SJSA1 (cell line): ENCODE measurements around the gene ZNF423. TPM values are rescaled to one million over a fixed set of nuclear protein-coding genes. Genes with fewer than 3 reads are reported as not detected.

Source experiments
- DNase-seq, 2 experiments: peaks; one replicate each; pipeline ENCODE4 v3.0.0-alpha.2; 2015 to 2020; ENCODE audit warnings: low spot score in 2 of 2, low read depth in 1 of 2
- H3K27ac ChIP-seq: fragments of 250-450 bp; sonication (Bioruptor Pico); 2 replicates; pipeline ENCODE4 v1.5.1; 2020; ENCODE audit warnings: mild to moderate bottlenecking, moderate library complexity
- H3K27me3 ChIP-seq: fragments of 250-450 bp; sonication (Bioruptor Pico); replicated peaks from 2 replicates; pipeline ENCODE4 v1.5.1; 2020; ENCODE audit warnings: mild to moderate bottlenecking, moderate library complexity
- H3K36me3 ChIP-seq: fragments of 250-450 bp; sonication (Bioruptor Pico); 2 replicates; pipeline ENCODE4 v1.5.1; 2020; ENCODE audit warnings: mild to moderate bottlenecking
- H3K4me1 ChIP-seq: fragments of 250-450 bp; sonication (Bioruptor Pico); replicated peaks from 2 replicates; pipeline ENCODE4 v1.6.1; 2021; ENCODE audit warnings: mild to moderate bottlenecking
- H3K4me3 ChIP-seq: fragments of 250-450 bp; sonication (Bioruptor Pico); 2 replicates; pipeline ENCODE4 v1.5.1; 2020; ENCODE audit warnings: mild to moderate bottlenecking
- H3K9me3 ChIP-seq: fragments of 250-450 bp; sonication (Bioruptor Pico); replicated peaks from 2 replicates; pipeline ENCODE4 v1.5.1; 2020; ENCODE audit warnings: mild to moderate bottlenecking
- total RNA-seq: library from RNA; depleted of rRNA; stranded (reverse); fragments of >200 nt; shearing (Covaris generic); gene quantifications from 2 replicates; pipeline ENCODE4 v1.2.3, GENCODE V29; 2014

Gene ZNF423
- total RNA-seq, 1 experiment from 2014 or later: 5.4 TPM

DNA sequence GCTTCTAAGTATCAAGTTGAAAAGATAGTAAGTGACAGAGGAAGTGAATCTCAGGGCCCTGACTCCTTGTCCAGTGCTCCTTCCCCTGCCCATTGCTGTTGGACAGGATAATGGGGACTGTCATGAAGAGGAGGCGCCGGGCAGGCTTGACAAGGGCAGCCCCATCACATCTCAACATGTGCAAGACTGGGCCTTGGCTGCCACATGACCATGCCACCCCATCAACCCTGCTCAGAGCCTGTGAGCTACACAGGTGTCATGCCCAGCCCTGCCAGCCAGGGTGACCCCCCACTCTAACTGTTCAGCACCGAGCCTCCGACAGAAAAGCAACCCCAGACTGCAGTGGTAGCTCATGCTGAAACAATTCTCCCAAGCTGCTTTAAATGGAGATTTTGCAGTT, 310.7 kb downstream of the ZNF423 start:
- Histone ChIP-seq H3K27me3 (no peaks in the 10 kb centered on the region), H3K4me3 (no peak overlapping the region), H3K27ac (no peak overlapping the region), H3K36me3 (no peaks in the 10 kb centered on the region), H3K4me1 (peaks cover 29% of the 10 kb centered on the region), H3K9me3 (no peaks in the 10 kb centered on the region)
- DNase-seq: no peak

DNA sequence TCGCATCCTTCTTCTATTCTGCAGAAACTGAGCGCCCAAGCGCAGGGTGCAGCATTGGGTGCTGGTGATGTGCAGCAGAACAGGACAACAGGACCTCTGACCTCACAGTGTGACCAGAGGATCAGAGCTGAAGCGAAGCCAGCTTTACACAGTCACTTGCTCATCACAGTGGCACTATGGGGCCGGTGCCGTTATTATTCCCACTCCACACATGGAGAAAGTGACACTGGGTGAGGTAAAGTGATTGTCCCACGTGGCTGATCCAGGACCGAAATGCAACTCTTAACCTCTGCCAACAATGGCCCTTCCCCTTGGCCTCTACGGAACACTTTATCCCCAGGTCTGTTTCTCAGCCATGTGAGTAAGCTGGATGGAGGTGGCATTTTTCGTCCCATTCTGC, 311.1 kb downstream of the ZNF423 start:
- Histone ChIP-seq H3K36me3 (no peaks in the 10 kb centered on the region), H3K27ac (no peak overlapping the region), H3K9me3 (no peaks in the 10 kb centered on the region), H3K4me1 (peaks cover 29% of the 10 kb centered on the region), H3K4me3 (no peak overlapping the region), H3K27me3 (no peaks in the 10 kb centered on the region)
- DNase-seq: no peak

DNA sequence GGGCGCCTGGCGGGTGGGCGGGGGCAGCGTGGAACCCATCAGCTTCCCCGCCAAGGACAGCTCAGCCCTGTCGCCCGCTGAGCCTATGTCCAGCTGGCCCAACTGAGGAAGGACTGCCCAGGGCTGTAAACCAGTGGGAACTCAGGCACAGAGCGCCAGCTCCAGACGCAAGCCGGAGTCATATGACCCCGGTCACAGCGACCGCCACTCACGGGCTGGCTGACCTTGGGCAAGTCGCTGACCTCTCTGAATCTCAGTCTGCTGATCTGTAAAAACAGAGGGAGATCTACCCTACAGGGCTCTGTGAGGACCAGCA, 312.3 kb downstream of the ZNF423 start:
- H3K27ac ChIP-seq: peak overlapping the region; percentile 84
- no peak for DNase-seq
- peaks cover 29% of the 10 kb centered on the region for H3K4me1 ChIP-seq
- H3K27me3 ChIP-seq: no peaks in the 10 kb centered on the region
- H3K9me3 ChIP-seq: no peaks in the 10 kb centered on the region
- H3K4me3 ChIP-seq: no peak overlapping the region
- no peaks in the 10 kb centered on the region for H3K36me3 ChIP-seq

DNA sequence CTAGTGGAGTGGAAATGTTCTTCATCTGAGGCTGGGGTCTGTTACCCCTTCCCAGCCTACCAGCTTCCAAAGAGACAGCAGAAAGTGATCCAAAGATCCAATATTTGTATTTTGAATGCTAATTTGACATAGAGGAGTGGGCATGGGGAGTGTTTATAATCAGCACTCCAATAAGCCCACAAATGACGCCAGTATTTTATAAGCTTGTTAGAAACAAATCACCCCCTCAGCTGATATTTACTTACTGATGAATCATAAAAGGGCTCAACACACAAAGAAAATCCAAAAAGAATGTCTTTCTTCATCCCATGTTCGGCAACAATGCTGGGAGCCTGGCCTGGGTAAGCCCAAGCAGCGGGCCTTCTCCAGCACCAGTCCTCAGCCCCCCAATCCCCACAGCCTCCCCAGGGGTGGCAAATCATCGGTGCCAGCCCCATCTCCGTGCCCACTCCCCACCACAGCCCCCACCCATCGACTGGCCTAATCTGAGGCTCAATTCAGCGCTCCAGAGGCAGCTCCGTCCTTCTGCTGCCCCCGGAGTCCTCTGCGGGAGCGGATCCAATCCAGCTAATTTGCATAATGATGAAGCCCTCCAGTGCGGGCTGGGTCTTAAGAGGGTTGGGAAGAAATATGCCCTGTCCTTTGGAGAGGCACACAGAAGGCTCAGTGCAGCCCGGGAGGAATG, 312.8 kb downstream of the ZNF423 start:
- peaks cover 29% of the 10 kb centered on the region for H3K4me1 ChIP-seq

DNA sequence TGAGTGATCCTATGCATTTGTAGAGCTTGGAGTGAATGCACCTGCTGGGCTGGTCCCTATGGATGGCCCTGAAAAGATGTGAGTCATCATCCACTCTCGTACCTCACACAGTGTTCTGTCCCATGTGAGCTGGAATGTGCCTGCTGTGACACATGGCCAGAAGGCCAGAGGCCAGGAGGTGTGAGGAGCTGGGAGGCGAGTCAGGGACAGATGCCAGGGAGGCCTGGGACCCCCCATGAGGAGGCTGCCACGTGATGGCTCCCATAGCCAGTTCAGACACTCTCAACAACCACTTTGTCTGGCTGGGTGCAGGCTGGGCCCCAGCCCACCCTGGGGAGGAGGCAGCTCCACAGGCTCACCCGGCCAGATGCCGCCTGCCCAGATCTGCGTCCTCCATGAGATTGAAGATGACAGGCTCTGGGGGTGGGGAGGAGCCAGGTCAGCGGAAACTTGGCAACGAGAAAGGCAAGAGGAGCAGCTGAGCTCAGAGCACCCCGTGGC, 313.5 kb downstream of the ZNF423 start:
- peaks cover 29% of the 10 kb centered on the region for H3K4me1 ChIP-seq
- H3K27me3 ChIP-seq: no peaks in the 10 kb centered on the region
- H3K4me3 ChIP-seq: no peak overlapping the region
- no peaks in the 10 kb centered on the region for H3K36me3 ChIP-seq
- no peaks in the 10 kb centered on the region for H3K9me3 ChIP-seq
- peak; percentile 98 for DNase-seq
- H3K27ac ChIP-seq: peak overlapping the region; percentile 84

More for the DNA sequence above, 312.8 kb downstream of the ZNF423 start:
- Histone ChIP-seq H3K27ac (peak overlapping the region; percentile 84), H3K4me3 (no peak overlapping the region), H3K27me3 (no peaks in the 10 kb centered on the region), H3K36me3 (no peaks in the 10 kb centered on the region), H3K9me3 (no peaks in the 10 kb centered on the region)
- DNase-seq: peak in 1 of 2 experiments; percentile 86

DNA sequence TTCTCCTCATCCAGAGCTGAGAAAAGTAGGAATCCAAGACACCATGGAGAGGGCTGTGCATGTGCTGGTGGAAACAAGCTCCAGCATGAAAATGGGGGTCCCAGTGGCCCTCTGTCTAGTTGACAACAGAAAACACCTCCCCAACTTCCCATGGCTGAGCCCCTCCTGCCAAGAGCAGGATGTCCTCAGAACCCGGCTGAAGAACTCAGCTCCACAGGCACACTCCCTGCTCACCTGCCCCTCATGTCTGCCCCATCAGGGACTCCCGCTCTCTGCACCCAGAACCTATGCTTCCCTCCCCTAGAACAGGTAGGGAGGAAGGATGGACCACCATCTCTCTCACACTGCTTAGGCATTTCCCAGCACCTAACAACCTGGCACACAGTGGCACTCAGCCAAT, 315.1 kb downstream of the ZNF423 start:
- no peak overlapping the region for H3K27ac ChIP-seq
- no peak for DNase-seq
- no peaks in the 10 kb centered on the region for H3K27me3 ChIP-seq
- no peaks in the 10 kb centered on the region for H3K9me3 ChIP-seq
- no peak overlapping the region for H3K4me3 ChIP-seq
- no peaks in the 10 kb centered on the region for H3K36me3 ChIP-seq
- H3K4me1 ChIP-seq: peaks cover 23% of the 10 kb centered on the region

DNA sequence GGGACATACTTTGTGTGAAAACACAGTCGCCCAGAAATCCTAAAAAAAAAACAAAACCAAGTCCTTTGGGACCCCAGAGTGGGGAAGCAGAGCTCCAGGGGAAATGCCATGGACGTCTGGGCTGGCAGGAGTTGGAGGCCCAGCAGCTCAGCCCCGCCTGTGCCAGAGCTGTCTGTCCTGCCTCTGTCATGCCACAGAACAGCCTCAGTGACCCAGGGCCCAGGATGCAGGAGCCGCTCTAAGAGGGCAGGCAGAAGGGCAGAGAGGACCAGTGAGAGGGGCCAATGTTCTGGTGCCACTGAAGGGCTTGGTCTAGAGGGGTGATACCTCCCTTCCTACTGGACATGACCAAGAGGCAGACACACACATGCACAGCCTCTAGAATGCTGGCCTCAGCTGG, 316.2 kb downstream of the ZNF423 start:
- peaks cover 23% of the 10 kb centered on the region for H3K4me1 ChIP-seq
- H3K36me3 ChIP-seq: no peaks in the 10 kb centered on the region
- H3K27me3 ChIP-seq: no peaks in the 10 kb centered on the region
- no peaks in the 10 kb centered on the region for H3K9me3 ChIP-seq
- no peak overlapping the region for H3K27ac ChIP-seq
- no peak for DNase-seq
- H3K4me3 ChIP-seq: no peak overlapping the region

DNA sequence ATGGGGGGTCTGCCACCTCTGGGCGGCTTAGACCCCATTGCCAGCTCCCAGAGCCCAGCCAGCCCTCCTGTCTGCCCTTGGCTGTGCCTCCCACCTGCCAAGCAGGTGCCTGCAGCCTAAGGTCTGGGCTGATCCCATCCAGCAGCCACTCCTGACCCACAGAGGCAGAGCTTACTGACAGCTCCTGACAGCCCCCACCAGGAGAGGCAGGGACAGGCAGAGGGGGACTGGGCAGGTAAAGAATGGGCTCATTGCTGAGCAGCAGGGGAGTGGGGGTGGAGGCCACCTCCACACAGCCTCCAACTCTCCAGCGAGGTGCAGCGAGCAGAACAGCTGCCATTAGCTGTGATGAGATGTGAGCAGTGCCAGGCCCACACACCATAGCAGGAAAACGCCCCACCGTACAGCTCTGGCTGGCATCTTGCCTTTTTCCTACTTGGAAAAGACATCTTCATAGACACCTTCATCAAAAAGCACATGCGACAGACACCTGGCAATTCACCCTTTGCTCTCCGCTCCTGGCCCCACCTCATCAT, 317.9 kb downstream of the ZNF423 start:
- H3K27ac ChIP-seq: no peak overlapping the region
- H3K27me3 ChIP-seq: no peaks in the 10 kb centered on the region
- no peaks in the 10 kb centered on the region for H3K36me3 ChIP-seq
- no peak for DNase-seq
- no peaks in the 10 kb centered on the region for H3K9me3 ChIP-seq
- peaks cover 12% of the 10 kb centered on the region for H3K4me1 ChIP-seq
- H3K4me3 ChIP-seq: no peak overlapping the region

DNA sequence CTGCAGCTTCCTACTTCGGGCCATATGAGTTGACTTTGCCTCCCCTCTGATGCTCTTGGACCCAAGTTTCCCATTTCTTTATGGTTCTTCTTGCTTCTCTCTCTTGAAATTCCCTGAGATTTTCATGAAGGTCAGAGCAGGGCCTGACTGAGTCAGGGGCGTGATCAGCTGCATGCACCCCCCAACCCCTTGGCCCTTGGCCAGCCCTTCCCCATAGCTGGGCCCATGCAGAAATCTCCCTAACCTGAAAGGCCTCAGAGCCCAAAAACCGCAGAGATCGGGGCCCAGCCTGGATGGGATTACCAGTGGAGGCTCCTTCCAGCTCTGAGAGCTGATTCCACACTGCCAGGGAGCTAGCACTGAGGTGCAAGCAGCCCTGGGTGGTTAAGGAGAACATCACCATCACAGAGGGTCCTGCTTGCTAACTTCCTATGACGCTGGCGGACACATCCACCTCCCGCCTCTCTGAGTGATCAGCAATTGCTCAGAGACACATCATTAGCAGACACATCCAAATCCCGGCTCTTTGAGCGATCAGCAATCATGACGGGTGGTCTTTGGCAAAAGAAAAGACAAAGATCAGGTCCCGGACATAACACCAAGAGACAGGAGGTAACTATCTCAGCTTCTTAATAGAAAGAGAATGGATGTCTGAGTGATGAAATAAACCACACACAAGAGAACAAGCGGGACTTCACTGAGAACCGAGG, 320.9 kb downstream of the ZNF423 start:
- H3K9me3 ChIP-seq: no peaks in the 10 kb centered on the region
- H3K36me3 ChIP-seq: no peaks in the 10 kb centered on the region
- H3K27me3 ChIP-seq: no peaks in the 10 kb centered on the region
- H3K4me1 ChIP-seq: no peaks in the 10 kb centered on the region; the same call in 1 of the 2 replicates
- no peak overlapping the region for H3K4me3 ChIP-seq
- DNase-seq: no peak
- no peak overlapping the region for H3K27ac ChIP-seq

DNA sequence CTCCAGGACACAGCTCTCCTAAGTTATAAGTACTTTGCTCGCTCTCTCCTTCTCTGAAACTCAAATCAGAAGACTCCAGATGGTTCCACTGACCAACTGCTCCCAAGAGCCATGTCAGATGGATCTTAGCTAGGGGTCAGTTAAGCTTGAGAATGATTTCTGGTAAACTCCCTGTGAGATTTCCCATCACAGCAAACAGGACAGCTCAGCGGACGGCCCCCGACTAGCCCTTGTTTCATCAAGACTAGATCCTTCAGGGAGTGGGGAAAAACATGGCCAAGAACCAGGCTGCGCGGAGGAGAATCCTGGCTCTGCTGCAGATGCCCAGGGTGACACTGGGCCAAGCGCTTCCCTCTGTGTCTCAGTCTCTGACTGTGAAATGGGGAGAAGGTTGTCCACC, 322.5 kb downstream of the ZNF423 start:
- Histone ChIP-seq H3K36me3 (no peaks in the 10 kb centered on the region), H3K4me1 (no peaks in the 10 kb centered on the region)
- DNase-seq: no peak

DNA sequence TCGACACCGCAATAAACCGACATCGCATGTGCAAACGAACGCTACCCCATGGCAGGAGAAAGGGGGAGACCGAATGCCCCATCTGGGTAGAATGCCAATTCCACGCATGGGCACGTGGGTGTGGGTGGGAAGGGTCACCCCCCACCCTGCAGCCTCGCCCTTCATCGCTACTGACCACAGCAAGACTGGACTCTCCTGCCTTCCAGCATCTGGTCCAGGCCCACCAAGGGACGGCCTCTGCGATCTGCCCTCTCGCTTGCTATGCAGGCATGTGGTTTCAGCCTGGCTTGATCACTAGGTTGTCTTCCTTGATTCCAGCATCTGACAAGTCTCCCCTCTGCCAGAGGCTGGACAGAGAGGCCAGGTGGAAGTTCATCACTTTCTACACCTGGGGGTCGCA, 323.0 kb downstream of the ZNF423 start:
- H3K4me1 ChIP-seq: peaks cover 2% of the 10 kb centered on the region; the same call in 1 of the 2 replicates
- no peaks in the 10 kb centered on the region for H3K27me3 ChIP-seq
- DNase-seq: no peak
- H3K36me3 ChIP-seq: no peaks in the 10 kb centered on the region
- H3K9me3 ChIP-seq: no peaks in the 10 kb centered on the region
- H3K4me3 ChIP-seq: no peak overlapping the region
- no peak overlapping the region for H3K27ac ChIP-seq

More for the DNA sequence above, 322.5 kb downstream of the ZNF423 start:
- no peaks in the 10 kb centered on the region for H3K27me3 ChIP-seq
- no peak overlapping the region for H3K27ac ChIP-seq
- no peak overlapping the region for H3K4me3 ChIP-seq
- no peaks in the 10 kb centered on the region for H3K9me3 ChIP-seq

DNA sequence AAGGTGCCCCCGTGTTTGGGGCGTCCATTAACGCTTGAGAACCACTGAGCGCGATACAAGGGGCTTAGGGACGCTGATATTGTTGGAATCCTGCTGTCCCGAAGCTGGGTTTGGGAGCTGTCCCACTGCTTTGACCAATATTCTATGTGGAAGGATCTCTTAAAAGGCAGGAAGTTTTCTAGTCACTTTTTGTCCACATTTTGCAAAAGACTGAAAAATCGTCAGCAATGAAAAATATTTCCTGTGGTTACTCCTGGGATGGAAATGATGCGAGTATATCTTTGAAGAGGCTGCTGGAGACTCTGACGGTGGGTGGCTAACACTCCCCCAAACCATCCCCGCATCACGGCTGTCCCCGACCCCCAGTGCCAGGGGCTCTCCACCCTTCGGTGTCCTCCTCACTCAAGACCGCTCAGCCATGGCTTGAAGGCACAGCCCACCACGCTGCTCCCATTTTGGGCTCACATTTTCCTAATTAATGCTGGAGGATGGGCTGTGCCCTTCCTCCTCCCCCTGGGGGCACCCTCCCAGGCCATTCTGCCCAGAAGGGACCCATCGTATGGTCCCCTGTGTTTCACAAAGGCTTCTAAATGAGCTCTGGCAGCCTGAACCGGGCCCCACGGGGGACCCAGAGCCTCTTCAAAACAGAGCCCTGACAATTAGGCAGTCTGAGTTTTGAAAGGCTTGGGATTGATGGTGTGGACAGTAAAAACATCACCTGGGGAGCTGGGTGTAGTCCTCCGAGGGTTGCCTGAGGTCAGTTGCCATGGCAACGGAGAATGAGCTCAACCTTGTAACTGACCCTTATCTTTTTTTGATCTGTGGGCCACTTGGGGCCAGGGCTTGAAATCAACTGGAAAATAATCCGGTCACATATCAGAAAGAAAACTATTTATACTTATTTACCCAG, 323.7 kb downstream of the ZNF423 start:
- no peak for DNase-seq
- no peaks in the 10 kb centered on the region for H3K27me3 ChIP-seq
- no peaks in the 10 kb centered on the region for H3K36me3 ChIP-seq
- H3K4me3 ChIP-seq: no peak overlapping the region
- no peak overlapping the region for H3K27ac ChIP-seq
- peaks cover 4% of the 10 kb centered on the region; the same call in 1 of the 2 replicates for H3K4me1 ChIP-seq
- no peaks in the 10 kb centered on the region for H3K9me3 ChIP-seq

DNA sequence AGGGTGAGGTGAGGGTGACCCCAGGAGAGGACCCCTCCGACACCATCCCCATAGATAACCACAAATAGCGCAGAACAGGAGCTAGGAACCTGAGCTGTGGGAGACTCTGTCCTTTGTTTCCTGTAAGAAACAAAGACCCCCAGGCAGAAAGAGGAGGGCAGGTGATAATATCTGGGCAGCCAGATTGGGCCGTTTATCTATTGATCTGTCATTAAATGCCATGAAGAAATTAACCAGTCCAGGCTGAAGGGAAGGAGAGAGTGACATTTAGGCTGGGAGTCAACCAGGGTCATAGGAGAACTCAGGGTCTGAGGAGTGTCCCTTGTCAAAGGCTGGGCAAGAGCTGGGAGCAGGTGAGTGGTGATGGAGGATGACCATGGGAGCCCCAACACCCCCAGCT, 324.5 kb downstream of the ZNF423 start:
- H3K4me3 ChIP-seq: no peak overlapping the region

More for the DNA sequence above, 324.5 kb downstream of the ZNF423 start:
- no peak overlapping the region for H3K27ac ChIP-seq
- H3K4me1 ChIP-seq: peaks cover 4% of the 10 kb centered on the region; the same call in 1 of the 2 replicates
- no peaks in the 10 kb centered on the region for H3K36me3 ChIP-seq
- no peak for DNase-seq
- no peaks in the 10 kb centered on the region for H3K27me3 ChIP-seq
- H3K9me3 ChIP-seq: no peaks in the 10 kb centered on the region
